ENCODE data around the gene OR10A5.

DNA sequence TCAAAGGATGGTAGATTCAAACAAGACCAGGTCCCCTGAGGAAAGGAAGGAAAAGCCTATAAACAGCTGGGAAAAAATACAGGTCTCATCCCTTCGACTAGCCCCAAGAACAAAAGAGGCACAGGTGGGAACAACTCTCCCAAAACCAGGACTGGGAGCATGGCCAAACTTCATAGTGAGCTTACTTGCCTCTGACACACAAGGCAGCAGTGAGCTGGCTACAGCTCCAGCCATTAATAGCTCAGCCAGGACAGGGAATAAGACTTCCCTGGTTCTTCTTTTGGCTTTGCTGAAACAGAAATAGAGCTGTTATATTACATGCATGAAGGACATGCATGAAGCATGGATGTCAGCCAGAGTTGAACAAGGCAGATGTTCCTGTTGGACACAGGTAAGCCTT, 17.5 kb downstream of the OR10A5 start, which contains the start of gene OR10A2:
- no peak for TF ChIP-seq POLR2AphosphoS5 (IDR thresholded peaks at IDR 0.05; ENCODE audit: low read depth, low read length)
- TF ChIP-seq TBP (CRISPR knock-in tag; IDR thresholded peaks at IDR 0.05) = no peak
- no peak for TF ChIP-seq ZBTB1 (CRISPR knock-in tag; IDR thresholded peaks at IDR 0.05; ENCODE audit: borderline replicate concordance)
- no peak for TF ChIP-seq ZNF710 (CRISPR knock-in tag; IDR thresholded peaks at IDR 0.05; ENCODE audit: borderline replicate concordance)
- no peak for TF ChIP-seq JUND (CRISPR knock-in tag; IDR thresholded peaks at IDR 0.05)
- TF ChIP-seq MYNN (CRISPR knock-in tag; IDR thresholded peaks at IDR 0.05; ENCODE audit: low read depth) = no peak
- TF ChIP-seq, protein P1, sequence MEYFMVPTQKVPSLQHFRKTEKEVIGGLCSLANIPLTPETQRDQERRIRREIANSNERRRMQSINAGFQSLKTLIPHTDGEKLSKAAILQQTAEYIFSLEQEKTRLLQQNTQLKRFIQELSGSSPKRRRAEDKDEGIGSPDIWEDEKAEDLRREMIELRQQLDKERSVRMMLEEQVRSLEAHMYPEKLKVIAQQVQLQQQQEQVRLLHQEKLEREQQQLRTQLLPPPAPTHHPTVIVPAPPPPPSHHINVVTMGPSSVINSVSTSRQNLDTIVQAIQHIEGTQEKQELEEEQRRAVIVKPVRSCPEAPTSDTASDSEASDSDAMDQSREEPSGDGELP (IDR thresholded peaks at IDR 0.05; ENCODE audit: borderline replicate concordance, low read depth) = no peak
- TF ChIP-seq ZNF878 (CRISPR knock-in tag; IDR thresholded peaks at IDR 0.05) = no peak
- TF ChIP-seq NFATC3 (CRISPR knock-in tag; IDR thresholded peaks at IDR 0.05) = no peak
- no peak for TF ChIP-seq AHR (CRISPR knock-in tag; IDR thresholded peaks at IDR 0.05)
- no peak for TF ChIP-seq ZNF282 (IDR thresholded peaks at IDR 0.05; ENCODE audit: partially characterized antibody)
- TF ChIP-seq HDAC6 (IDR thresholded peaks at IDR 0.05; ENCODE audit: low read depth, low read length) = no peak
- no peak for TF ChIP-seq NR2F2 (IDR thresholded peaks at IDR 0.05; ENCODE audit: borderline replicate concordance, low read depth)
- no peak for TF ChIP-seq RXRA (CRISPR knock-in tag; IDR thresholded peaks at IDR 0.05)

Data from HepG2 (cell line).